ENCODE measurements around the gene LRIT2. TPM values are rescaled to one million over a fixed set of nuclear protein-coding genes. Genes with fewer than 3 reads are reported as not detected.

Gene LRIT2
- total RNA-seq, 1 donor from 2014 or later: not detected

DNA sequence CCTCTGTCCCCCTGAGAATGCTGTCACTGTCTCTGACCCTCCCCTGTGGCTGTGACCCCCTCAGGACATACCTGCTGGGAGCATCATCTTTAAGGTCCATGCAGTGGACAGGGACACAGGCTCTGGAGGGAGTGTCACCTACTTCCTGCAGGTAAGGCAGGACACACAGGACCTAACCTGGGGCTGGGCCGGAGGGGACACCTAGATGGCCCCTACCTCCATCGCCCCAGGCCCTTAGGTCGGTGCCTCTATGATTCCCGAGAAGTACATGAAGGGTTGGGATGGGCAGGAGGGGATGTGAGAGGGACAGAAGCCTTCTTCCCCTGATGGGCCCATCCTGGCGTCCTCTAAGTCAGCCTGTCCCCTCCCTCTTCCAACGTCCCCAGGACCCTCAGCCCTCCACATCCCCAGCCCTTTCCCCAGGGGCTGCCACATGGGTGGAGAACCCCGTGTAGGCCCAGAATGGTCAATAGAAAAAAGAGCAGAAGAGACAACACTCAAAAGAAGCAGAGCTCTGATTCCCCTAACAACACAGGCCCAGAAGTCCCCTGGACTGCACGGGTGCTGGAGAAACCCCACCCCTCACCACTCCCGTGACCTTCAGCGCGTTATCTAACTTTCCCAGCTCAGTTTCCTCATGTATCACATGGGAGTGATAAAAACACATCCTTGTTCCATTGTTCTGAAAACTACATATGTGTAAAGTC is 24.7 kb downstream of the LRIT2 start:
- H3K9me3 Mint-ChIP-seq: no peaks in the 10 kb centered on the region
- no peak overlapping the region for H3K4me3 Mint-ChIP-seq
- ChIA-PET POLR2A (no interaction called here), CTCF (interaction anchor here (3.8 kb wide), 1 partner anchor 52 kb away, joined by 36 read pairs; no protein-coding TSS in a partner anchor)
- no peak overlapping the region for H3K27ac Mint-ChIP-seq
- ATAC-seq (ENCODE audit: low read depth) (no peak), DNase-seq (no peak)
- peaks cover 2% of the 10 kb centered on the region for H3K4me1 Mint-ChIP-seq
- intact Hi-C loops (cut with micrococcal nuclease): no loop called here
- TF ChIP-seq CTCF (IDR thresholded peaks at IDR 0.05): no peak
- peaks cover 24% of the 10 kb centered on the region for H3K27me3 Mint-ChIP-seq
- H3K36me3 Mint-ChIP-seq (ENCODE audit: low read depth): no peaks in the 10 kb centered on the region

- ATAC-seq (ENCODE audit: low read depth) (no peak), DNase-seq (no peak)
- no peak for TF ChIP-seq CTCF (IDR thresholded peaks at IDR 0.05)
- Mint-ChIP-seq H3K36me3 (ENCODE audit: low read depth) (no peaks in the 10 kb centered on the region), H3K27me3 (peaks cover 29% of the 10 kb centered on the region), H3K9me3 (no peaks in the 10 kb centered on the region), H3K4me3 (no peak overlapping the region), H3K27ac (no peak overlapping the region), H3K4me1 (peaks cover 7% of the 10 kb centered on the region)
- intact Hi-C loops (cut with micrococcal nuclease): no loop called here
- CTCF ChIA-PET: interaction anchor here (3.6 kb wide), 1 partner anchor 51 kb away, joined by 15 read pairs; no protein-coding TSS in a partner anchor
- POLR2A ChIA-PET: no interaction called here
Measured at GRCh38 chr10:84198206-84198915, 27.0 kb downstream of the LRIT2 start.

DNA sequence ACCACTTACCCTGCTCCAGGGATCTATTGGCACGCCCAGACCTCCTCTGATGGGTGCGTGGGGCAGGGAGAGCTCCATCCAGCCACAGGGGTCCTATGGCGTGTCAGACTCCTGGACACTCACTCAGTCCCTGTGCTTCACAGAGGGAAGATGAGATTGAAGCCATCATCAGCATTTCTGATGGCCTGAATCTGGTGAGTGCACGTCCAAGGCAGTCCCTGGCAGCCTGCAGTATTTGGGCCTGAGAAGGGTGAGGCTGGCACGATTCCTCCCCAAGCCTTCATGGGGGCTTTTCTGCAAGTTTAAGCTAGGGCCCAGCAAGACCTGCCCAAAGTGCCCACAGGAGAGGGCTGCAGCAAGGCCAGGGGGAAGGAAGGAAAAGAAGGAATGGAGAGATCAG is 27.7 kb downstream of the LRIT2 start:
- Mint-ChIP-seq H3K27me3 (peaks cover 33% of the 10 kb centered on the region), H3K36me3 (ENCODE audit: low read depth) (no peaks in the 10 kb centered on the region), H3K4me1 (peaks cover 7% of the 10 kb centered on the region), H3K9me3 (no peaks in the 10 kb centered on the region), H3K27ac (no peak overlapping the region), H3K4me3 (no peak overlapping the region)
- CTCF ChIA-PET: interaction anchor here (3.6 kb wide), 1 partner anchor 50 kb away, joined by 15 read pairs; no protein-coding TSS in a partner anchor
- POLR2A ChIA-PET: no interaction called here
- intact Hi-C loops (cut with micrococcal nuclease): no loop called here
- ATAC-seq (ENCODE audit: low read depth): no peak
- TF ChIP-seq CTCF (IDR thresholded peaks at IDR 0.05): no peak
- DNase-seq: no peak

GRCh38 chr10:84196941-84197340 is 28.4 kb downstream of the LRIT2 start:
- Mint-ChIP-seq H3K4me3 (no peak overlapping the region), H3K4me1 (peaks cover 7% of the 10 kb centered on the region), H3K9me3 (no peaks in the 10 kb centered on the region), H3K27ac (no peak overlapping the region), H3K36me3 (ENCODE audit: low read depth) (no peaks in the 10 kb centered on the region), H3K27me3 (peaks cover 33% of the 10 kb centered on the region)
- CTCF ChIA-PET: interaction anchor here (3.6 kb wide), 1 partner anchor 49 kb away, joined by 15 read pairs; no protein-coding TSS in a partner anchor
- no peak for ATAC-seq (ENCODE audit: low read depth)
- intact Hi-C loops (cut with micrococcal nuclease): no loop called here
- POLR2A ChIA-PET: no interaction called here
- TF ChIP-seq CTCF (IDR thresholded peaks at IDR 0.05): no peak
- DNase-seq: no peak

- ChIA-PET CTCF (interaction anchor here (3.6 kb wide), 1 partner anchor 48 kb away, joined by 15 read pairs; no protein-coding TSS in a partner anchor), POLR2A (no interaction called here)
- Mint-ChIP-seq H3K27me3 (peaks cover 39% of the 10 kb centered on the region), H3K4me3 (no peak overlapping the region), H3K27ac (no peak overlapping the region), H3K36me3 (ENCODE audit: low read depth) (no peaks in the 10 kb centered on the region), H3K4me1 (peaks cover 7% of the 10 kb centered on the region), H3K9me3 (no peaks in the 10 kb centered on the region)
- ATAC-seq (ENCODE audit: low read depth) (no peak), DNase-seq (no peak)
- intact Hi-C loops (cut with micrococcal nuclease): no loop called here
- no peak for TF ChIP-seq CTCF (IDR thresholded peaks at IDR 0.05)
Measured at GRCh38 chr10:84196083-84196482, 29.3 kb downstream of the LRIT2 start.
